ENCODE results near the gene GNAI2. TPM values are rescaled to one million over a fixed set of nuclear protein-coding genes. Genes with fewer than 3 reads are reported as not detected.
A peak's percentile ranks its signal among the peaks of the same experiment; 100 is the strongest.

GNAI2 gene
- polyA plus RNA-seq, 3 donors: 914 to 1,492 (median 1,165) TPM

DNA sequence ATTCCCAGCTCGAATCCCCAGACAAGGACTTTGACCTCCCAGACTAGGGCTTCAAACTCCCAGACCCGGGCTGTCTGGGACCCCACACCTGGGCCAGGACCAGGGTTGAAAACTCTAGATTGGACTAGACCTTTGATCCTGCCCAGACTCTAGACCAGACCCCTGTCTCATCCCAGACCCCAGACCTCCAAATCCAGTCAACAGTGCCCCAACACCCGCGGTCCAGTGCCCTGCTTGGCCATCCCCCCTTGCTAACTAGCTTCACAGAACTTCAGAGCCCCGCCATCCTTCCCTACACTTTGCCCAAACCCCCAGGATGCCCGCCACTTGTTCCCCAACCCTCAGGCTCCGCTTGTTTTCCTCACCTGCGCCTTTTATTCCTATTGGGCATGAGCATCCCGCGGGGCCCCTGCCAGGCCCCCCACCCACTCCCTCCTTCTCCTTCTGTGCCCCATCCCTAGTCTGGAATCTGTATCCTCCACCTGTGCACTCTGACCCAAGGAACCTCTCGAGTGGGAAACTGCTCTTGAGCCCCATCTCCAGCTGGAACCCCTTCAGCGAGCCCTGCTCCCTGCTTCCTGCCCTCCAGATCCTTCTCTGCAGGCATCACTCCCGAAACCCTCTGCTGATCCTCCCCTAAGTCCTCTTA is 604 bp downstream of the GNAI2 start:
- Histone ChIP-seq H3K27me3 (ENCODE audit: control insufficient read depth in 2 of 2, insufficient read depth in 2 of 2, low read length in 2 of 2) (no peaks in the 10 kb centered on the region), H3K79me2 (ENCODE audit: insufficient read depth, low read length) (peaks cover 92% of the 10 kb centered on the region), H3K4me3 (replicated peaks in 1 of 3; ENCODE audit: low read depth in 2 of 3, low read length in 3 of 3) (peak overlapping the region; percentile 61 to 100 (median 97)), H2AFZ (ENCODE audit: insufficient read depth, low read depth, low read length, poor library complexity, severe bottlenecking) (no peak overlapping the region), H3K36me3 (replicated peaks in 1 of 2; ENCODE audit: control insufficient read depth in 1 of 2, insufficient read depth in 2 of 2, low read length in 2 of 2) (peaks cover 16 to 22% of the 10 kb centered on the region in 2 donors), H3K27ac (ENCODE audit: low read depth in 1 of 2, low read length in 2 of 2) (peak overlapping the region; percentile 98 to 100), H3K4me1 (ENCODE audit: control insufficient read depth in 1 of 2, insufficient read depth in 2 of 2, low read length in 2 of 2) (peaks cover 72 to 76% of the 10 kb centered on the region in 2 donors), H3K9ac (ENCODE audit: insufficient read depth, low read length, poor library complexity, severe bottlenecking) (peak overlapping the region; percentile 89), H3K9me3 (replicated peaks in 1 of 2; ENCODE audit: control insufficient read depth in 1 of 2, insufficient read depth in 1 of 2, low read length in 2 of 2) (no peaks in the 10 kb centered on the region), H4K20me1 (ENCODE audit: insufficient read depth, low read length) (peaks cover 55% of the 10 kb centered on the region), H3K4me2 (replicated peaks; ENCODE audit: extremely low read depth, low read length, poor library complexity, severe bottlenecking) (peak overlapping the region; percentile 96)
- no peak for DNase-seq
- 0% methylated on average over 12 of the region's 13 CpGs for WGBS (ENCODE audit: insufficient coverage)
- Mint-ChIP-seq H3K27ac (peak overlapping the region; percentile 93 to 98 (median 95)), H3K4me3 (peak overlapping the region; percentile 99 to 100), H3K27me3 (ENCODE audit: low read depth in 3 of 3) (peaks cover 0 to 1% (median 0%) of the 10 kb centered on the region in 3 donors), H3K9me3 (peaks cover 0 to 2% (median 0%) of the 10 kb centered on the region in 7 donors), H3K4me1 (peaks cover 67% of the 10 kb centered on the region), H3K36me3 (peaks cover 22 to 44% of the 10 kb centered on the region in 2 donors)
- intact Hi-C loops (cut with micrococcal nuclease): no loop called here
- TF ChIP-seq, protein P1, sequence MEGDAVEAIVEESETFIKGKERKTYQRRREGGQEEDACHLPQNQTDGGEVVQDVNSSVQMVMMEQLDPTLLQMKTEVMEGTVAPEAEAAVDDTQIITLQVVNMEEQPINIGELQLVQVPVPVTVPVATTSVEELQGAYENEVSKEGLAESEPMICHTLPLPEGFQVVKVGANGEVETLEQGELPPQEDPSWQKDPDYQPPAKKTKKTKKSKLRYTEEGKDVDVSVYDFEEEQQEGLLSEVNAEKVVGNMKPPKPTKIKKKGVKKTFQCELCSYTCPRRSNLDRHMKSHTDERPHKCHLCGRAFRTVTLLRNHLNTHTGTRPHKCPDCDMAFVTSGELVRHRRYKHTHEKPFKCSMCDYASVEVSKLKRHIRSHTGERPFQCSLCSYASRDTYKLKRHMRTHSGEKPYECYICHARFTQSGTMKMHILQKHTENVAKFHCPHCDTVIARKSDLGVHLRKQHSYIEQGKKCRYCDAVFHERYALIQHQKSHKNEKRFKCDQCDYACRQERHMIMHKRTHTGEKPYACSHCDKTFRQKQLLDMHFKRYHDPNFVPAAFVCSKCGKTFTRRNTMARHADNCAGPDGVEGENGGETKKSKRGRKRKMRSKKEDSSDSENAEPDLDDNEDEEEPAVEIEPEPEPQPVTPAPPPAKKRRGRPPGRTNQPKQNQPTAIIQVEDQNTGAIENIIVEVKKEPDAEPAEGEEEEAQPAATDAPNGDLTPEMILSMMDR (IDR thresholded peaks at IDR 0.05): no peak

- H3K4me1 Mint-ChIP-seq: peaks cover 71% of the 10 kb centered on the region
- DNase-seq: peak in 2 of 3 donors; percentile 39 to 51
- peaks cover 22 to 48% of the 10 kb centered on the region in 2 donors for H3K36me3 Mint-ChIP-seq
- TF ChIP-seq, protein P1 (IDR thresholded peaks at IDR 0.05): no peak
- Histone ChIP-seq H2AFZ (ENCODE audit: insufficient read depth, low read depth, low read length, poor library complexity, severe bottlenecking) (no peak overlapping the region), H3K4me3 (replicated peaks in 1 of 3; ENCODE audit: low read depth in 2 of 3, low read length in 3 of 3) (peak overlapping the region; percentile 61 to 100 (median 97)), H4K20me1 (ENCODE audit: insufficient read depth, low read length) (peaks cover 61% of the 10 kb centered on the region), H3K9ac (ENCODE audit: insufficient read depth, low read length, poor library complexity, severe bottlenecking) (peak overlapping the region; percentile 89), H3K79me2 (ENCODE audit: insufficient read depth, low read length) (peaks cover 93% of the 10 kb centered on the region), H3K27ac (ENCODE audit: low read depth in 1 of 2, low read length in 2 of 2) (peak overlapping the region; percentile 98 to 100), H3K4me1 (ENCODE audit: control insufficient read depth in 1 of 2, insufficient read depth in 2 of 2, low read length in 2 of 2) (peaks cover 75 to 76% of the 10 kb centered on the region in 2 donors), H3K27me3 (ENCODE audit: control insufficient read depth in 2 of 2, insufficient read depth in 2 of 2, low read length in 2 of 2) (no peaks in the 10 kb centered on the region), H3K9me3 (replicated peaks in 1 of 2; ENCODE audit: control insufficient read depth in 1 of 2, insufficient read depth in 1 of 2, low read length in 2 of 2) (no peaks in the 10 kb centered on the region), H3K36me3 (replicated peaks in 1 of 2; ENCODE audit: control insufficient read depth in 1 of 2, insufficient read depth in 2 of 2, low read length in 2 of 2) (peaks cover 16 to 22% of the 10 kb centered on the region in 2 donors), H3K4me2 (replicated peaks; ENCODE audit: extremely low read depth, low read length, poor library complexity, severe bottlenecking) (peak overlapping the region; percentile 96)
- H3K27me3 Mint-ChIP-seq (ENCODE audit: low read depth in 3 of 3): peaks cover 0 to 1% (median 0%) of the 10 kb centered on the region in 3 donors
- H3K9me3 Mint-ChIP-seq: peaks cover 0 to 2% (median 0%) of the 10 kb centered on the region in 7 donors
- 0% methylated on average over 6 of the region's 7 CpGs for WGBS (ENCODE audit: insufficient coverage)
- intact Hi-C loops (cut with micrococcal nuclease): no loop called here
- peak overlapping the region; percentile 93 to 98 (median 95) for H3K27ac Mint-ChIP-seq
- peak overlapping the region; percentile 99 to 100 for H3K4me3 Mint-ChIP-seq
Measured at GRCh38 chr3:50237133-50237651, 1.2 kb downstream of the GNAI2 start.
